GM23248 (cell line): ENCODE data around the gene ZNF526. TPM values are rescaled to one million over a fixed set of nuclear protein-coding genes. Genes with fewer than 3 reads are reported as not detected.

Experiments used
- DNase-seq: peaks from one replicate; pipeline ENCODE4 v3.0.0-alpha.2; 2015
- H2AFZ ChIP-seq: fragments of 200-600 bp; sonication (generic); 2 replicates; pipeline ENCODE4 v1.6.1; 2016; ENCODE audit warnings: antibody characterized with exemption
- H3F3A ChIP-seq: fragments of 200-600 bp; sonication (generic); 2 replicates; pipeline ENCODE4 v1.6.1; 2016; ENCODE audit warnings: mild to moderate bottlenecking, antibody characterized with exemption, mixed run types; ENCODE audit not compliant: insufficient read depth
- H3K27ac ChIP-seq: fragments of 200-600 bp; sonication (generic); 2 replicates; pipeline ENCODE4 v1.5.1; 2016; ENCODE audit warnings: mild to moderate bottlenecking
- H3K27me3 ChIP-seq: fragments of 200-600 bp; sonication (generic); replicated peaks from 2 replicates; pipeline ENCODE4 v1.6.1; 2016; ENCODE audit warnings: mild to moderate bottlenecking; ENCODE audit not compliant: insufficient read depth
- H3K36me3 ChIP-seq: fragments of 200-600 bp; sonication (generic); 2 replicates; pipeline ENCODE4 v1.6.1; 2016; ENCODE audit warnings: low read depth, mild to moderate bottlenecking
- H3K4me1 ChIP-seq: fragments of 200-600 bp; sonication (generic); 2 replicates; pipeline ENCODE4 v1.6.1; 2016; ENCODE audit warnings: mild to moderate bottlenecking; ENCODE audit not compliant: insufficient read depth
- H3K4me2 ChIP-seq: fragments of 200-600 bp; sonication (generic); one replicate; pipeline ENCODE4 v1.6.1; 2016; ENCODE audit warnings: mild to moderate bottlenecking; ENCODE audit not compliant: unreplicated experiment
- H3K4me3 ChIP-seq: fragments of 200-600 bp; sonication (generic); 2 replicates; pipeline ENCODE4 v1.5.1; 2016; ENCODE audit warnings: mild to moderate bottlenecking
- H3K79me2 ChIP-seq: fragments of 200-600 bp; sonication (generic); 2 replicates; pipeline ENCODE4 v1.6.1; 2016; ENCODE audit warnings: mild to moderate bottlenecking; ENCODE audit not compliant: insufficient read depth
- H3K9ac ChIP-seq: fragments of 200-600 bp; sonication (generic); 2 replicates; pipeline ENCODE4 v1.6.1; 2016; ENCODE audit warnings: mild to moderate bottlenecking
- H3K9me2 ChIP-seq: fragments of 200-600 bp; sonication (generic); 2 replicates; pipeline ENCODE4 v1.6.1; 2016; ENCODE audit warnings: mixed run types, mild to moderate bottlenecking, moderate library complexity; ENCODE audit not compliant: insufficient read depth
- H3K9me3 ChIP-seq: fragments of 200-600 bp; sonication (generic); one replicate; pipeline ENCODE4 v1.6.1; 2017; ENCODE audit warnings: low read depth
- H4K20me1 ChIP-seq: fragments of 200-600 bp; sonication (generic); 2 replicates; pipeline ENCODE4 v1.6.0; 2016; ENCODE audit not compliant: insufficient read depth
- EZH2 ChIP-seq: fragments of 200-600 bp; sonication (generic); IDR thresholded peaks from 2 replicates; pipeline ENCODE4 v1.6.1; 2018; ENCODE audit warnings: antibody characterized with exemption, mild to moderate bottlenecking; ENCODE audit not compliant: insufficient read depth, poor library complexity, severe bottlenecking
- EZH2phosphoT487 ChIP-seq: fragments of 200-600 bp; sonication (generic); IDR thresholded peaks from 2 replicates; pipeline ENCODE4 v1.6.1; 2018; ENCODE audit warnings: antibody characterized with exemption, moderate library complexity, mild to moderate bottlenecking, low read depth; ENCODE audit not compliant: insufficient read depth
- WGBS, 2 experiments: methylation state at CpG; one replicate each; pipeline ENCODE4 v1.1.6; 2015 to 2017; ENCODE audit warnings: low lambda C conversion rate in 2 of 2, low coverage in 1 of 2; ENCODE audit errors: missing lambda C conversion rate in 2 of 2; 5-methylcytosine and 5-hydroxymethylcytosine counted together
- in situ Hi-C: fragments of 300-500 bp; cut with MboI; formaldehyde crosslinking; loops from 2 replicates; pipeline ENCODE4 v1.15.0; 2020
- polyA plus RNA-seq: library from polyadenylated mRNA; unstranded; fragments of >200 nt; fragmentation: Nextera tagmentation; extraction: Ambion mirVana; gene quantifications from 2 replicates; pipeline ENCODE4 v1.2.1, GENCODE V29; 2016
- total RNA-seq: library from RNA; depleted of rRNA; stranded (reverse); fragments of >200 nt; shearing (Covaris generic); gene quantifications from 2 replicates; pipeline ENCODE4 v1.2.3, GENCODE V29; 2014

ZNF526 gene
- total and polyA plus RNA-seq, 2 experiments from 2014 or later = 7.8 to 10.2 TPM

DNA sequence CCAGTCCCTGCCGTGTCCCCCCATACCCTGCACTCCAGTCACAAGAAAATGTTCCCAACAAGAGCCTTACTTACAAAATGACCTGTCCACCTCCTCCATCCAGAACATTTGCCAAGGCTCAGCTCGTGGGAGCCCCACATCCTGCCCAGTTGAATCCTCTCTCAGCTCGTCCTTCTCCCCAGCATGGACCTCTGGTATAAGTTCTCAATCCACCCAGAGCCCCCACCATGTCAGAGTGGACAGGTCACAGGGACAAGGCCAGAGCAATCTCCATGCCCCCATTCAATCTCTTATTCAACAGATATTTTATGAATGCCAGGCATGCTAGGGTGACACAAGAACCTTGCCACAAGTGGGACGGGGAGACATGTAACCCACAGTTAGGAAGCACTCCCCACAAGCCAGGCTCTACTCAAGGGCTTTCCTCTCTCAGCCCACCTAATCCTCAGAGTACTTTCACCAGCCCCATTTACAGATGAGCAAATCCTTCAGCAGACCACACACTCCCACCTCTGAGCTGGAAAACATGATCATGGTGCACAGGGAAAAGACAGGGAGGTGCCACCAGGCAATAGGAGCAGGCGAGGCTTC is 17.7 kb upstream of the ZNF526 start:
- no peak overlapping the region for H3K9ac ChIP-seq
- H3K27me3 ChIP-seq = no peaks in the 10 kb centered on the region
- no peak overlapping the region for H2AFZ ChIP-seq
- TF ChIP-seq EZH2 = no peak
- no peak for TF ChIP-seq EZH2phosphoT487
- H3K9me3 ChIP-seq = no peaks in the 10 kb centered on the region
- peaks cover 29% of the 10 kb centered on the region for H3K4me1 ChIP-seq
- WGBS, 2 experiments = 88 to 89% methylated on average over 5 of the region's 5 CpGs
- no peak overlapping the region for H3K4me2 ChIP-seq
- H3F3A ChIP-seq = peaks cover 23% of the 10 kb centered on the region
- H3K9me2 ChIP-seq = no peaks in the 10 kb centered on the region
- peaks cover 37% of the 10 kb centered on the region for H3K79me2 ChIP-seq
- H3K4me3 ChIP-seq = no peak overlapping the region
- H3K36me3 ChIP-seq = peaks cover 11% of the 10 kb centered on the region; the same call in 1 of the 2 replicates
- in situ Hi-C loops = no loop called here
- no peak overlapping the region for H3K27ac ChIP-seq
- no peaks in the 10 kb centered on the region; the same call in 1 of the 2 replicates for H4K20me1 ChIP-seq
- no peak for DNase-seq

DNA sequence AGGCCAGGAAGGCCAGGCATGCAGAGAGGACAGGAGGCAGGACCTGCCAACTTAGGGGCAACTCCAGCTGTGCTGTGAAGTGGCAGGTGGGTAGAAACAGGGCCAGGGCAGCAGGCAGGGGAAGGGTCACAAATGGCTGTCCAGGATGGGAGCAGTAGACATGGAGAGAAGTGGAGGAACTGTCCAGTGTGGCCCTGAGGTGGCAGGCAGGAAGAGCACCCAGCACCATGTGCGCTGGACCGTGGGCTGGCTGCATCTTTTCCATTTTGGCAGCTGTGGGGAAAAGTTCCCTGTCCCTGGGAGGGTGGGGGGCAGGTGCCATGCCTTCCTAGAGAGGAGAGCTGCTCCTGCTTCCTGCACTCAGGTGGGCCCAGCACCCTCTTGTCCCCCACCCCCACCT is 16.4 kb upstream of the ZNF526 start:
- WGBS, 2 experiments = 90 to 100% methylated on average over 2 of the region's 2 CpGs
- H3K9ac ChIP-seq = no peak overlapping the region
- TF ChIP-seq EZH2 (no peak), EZH2phosphoT487 (no peak)
- H3K4me1 ChIP-seq = peaks cover 41% of the 10 kb centered on the region
- H3K4me2 ChIP-seq = no peak overlapping the region
- no peak for DNase-seq
- H3K79me2 ChIP-seq = peaks cover 37% of the 10 kb centered on the region
- H3F3A ChIP-seq = peaks cover 25% of the 10 kb centered on the region
- no peak overlapping the region for H3K4me3 ChIP-seq
- H3K9me3 ChIP-seq = no peaks in the 10 kb centered on the region
- peaks cover 9% of the 10 kb centered on the region; the same call in 1 of the 2 replicates for H3K36me3 ChIP-seq
- H2AFZ ChIP-seq = no peak overlapping the region
- in situ Hi-C loops = no loop called here
- no peaks in the 10 kb centered on the region; the same call in 1 of the 2 replicates for H4K20me1 ChIP-seq
- H3K27ac ChIP-seq = no peak overlapping the region
- H3K9me2 ChIP-seq = no peaks in the 10 kb centered on the region
- H3K27me3 ChIP-seq = no peaks in the 10 kb centered on the region

DNA sequence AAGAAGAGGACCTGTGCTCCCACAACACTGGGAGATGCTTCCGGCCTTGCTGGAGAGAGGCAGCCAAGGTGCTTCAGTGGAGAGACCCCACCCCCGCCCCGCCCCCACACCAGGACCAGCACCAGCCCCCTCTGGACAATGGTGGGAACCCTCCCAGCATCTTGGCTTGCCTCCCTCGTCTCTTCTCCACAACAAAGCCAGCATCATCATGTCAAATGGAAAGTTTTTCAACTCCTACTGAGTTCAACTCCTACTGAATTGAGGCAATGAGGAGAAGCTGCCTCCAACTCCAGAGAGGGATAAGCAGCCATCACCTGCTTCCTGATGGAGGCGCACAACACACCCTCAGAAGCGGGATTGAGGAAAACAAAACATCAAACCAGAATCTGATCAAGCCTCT is 15.4 kb upstream of the ZNF526 start:
- no peak for TF ChIP-seq EZH2
- no peak for TF ChIP-seq EZH2phosphoT487
- no peaks in the 10 kb centered on the region for H3K9me3 ChIP-seq
- H3K36me3 ChIP-seq = peaks cover 10% of the 10 kb centered on the region; the same call in 1 of the 2 replicates
- peaks cover 25% of the 10 kb centered on the region for H3F3A ChIP-seq
- H3K9ac ChIP-seq = no peak overlapping the region
- DNase-seq = no peak
- no peaks in the 10 kb centered on the region; the same call in 1 of the 2 replicates for H4K20me1 ChIP-seq
- 71 to 76% methylated on average over 5 to 6 of the region's 6 CpGs for WGBS, 2 experiments
- peak overlapping the region; percentile 60; the same call in 1 of the 2 replicates for H3K27ac ChIP-seq
- H3K27me3 ChIP-seq = no peaks in the 10 kb centered on the region
- no peaks in the 10 kb centered on the region for H3K9me2 ChIP-seq
- no peak overlapping the region for H3K4me3 ChIP-seq
- peaks cover 37% of the 10 kb centered on the region for H3K79me2 ChIP-seq
- H3K4me1 ChIP-seq = peaks cover 41% of the 10 kb centered on the region
- H3K4me2 ChIP-seq = no peak overlapping the region
- no peak overlapping the region for H2AFZ ChIP-seq
- in situ Hi-C loops = no loop called here

DNA sequence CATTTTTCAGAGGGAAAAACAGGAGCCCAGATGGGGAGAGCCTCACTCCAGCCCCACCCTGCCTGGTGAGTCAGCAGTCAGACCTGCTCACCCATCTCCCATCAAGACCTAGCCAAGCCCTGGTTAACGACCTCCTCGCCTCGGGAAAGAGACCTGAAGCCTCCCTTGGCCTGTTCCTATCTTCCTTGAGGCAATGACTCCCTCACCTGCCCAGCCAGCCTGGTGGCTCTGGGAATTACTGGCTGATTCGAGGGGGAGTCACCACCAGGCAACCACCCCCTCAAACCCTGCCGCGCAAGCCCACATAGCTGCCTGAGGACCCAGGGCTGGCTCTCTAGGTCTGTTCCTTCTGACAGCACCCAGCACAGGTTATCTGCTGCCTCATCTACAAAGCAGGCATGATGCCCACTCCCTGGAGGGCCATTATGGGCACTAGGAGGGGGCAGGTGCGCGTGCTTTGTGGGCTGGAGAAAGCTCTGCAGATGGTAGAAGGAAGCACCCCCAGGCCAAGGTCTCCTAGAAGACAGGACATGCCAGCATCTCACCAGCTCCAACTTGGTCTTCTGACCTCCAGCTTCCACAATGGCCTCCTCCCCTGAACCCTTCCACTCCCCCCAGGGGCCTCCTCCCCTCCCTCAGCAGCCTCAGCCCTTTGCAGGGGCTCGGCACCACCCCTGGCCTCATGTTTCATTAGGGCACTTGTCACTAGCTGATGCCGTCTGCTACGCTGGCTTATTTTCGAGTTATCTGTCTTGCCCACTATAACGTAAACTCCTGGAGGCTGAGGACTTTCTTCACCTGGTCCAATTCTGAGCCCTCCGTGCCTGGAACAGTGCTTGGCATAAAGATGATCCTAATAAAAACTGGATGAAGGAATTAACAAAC is 13.0 kb upstream of the ZNF526 start:
- H3K9ac ChIP-seq = no peak overlapping the region; the same call in 1 of the 2 replicates
- H3K9me3 ChIP-seq = no peaks in the 10 kb centered on the region
- in situ Hi-C loops = no loop called here
- TF ChIP-seq EZH2 = no peak
- no peak for TF ChIP-seq EZH2phosphoT487
- peaks cover 49% of the 10 kb centered on the region for H3K79me2 ChIP-seq
- H3K36me3 ChIP-seq = peaks cover 13% of the 10 kb centered on the region; the same call in 1 of the 2 replicates
- H3F3A ChIP-seq = peaks cover 25% of the 10 kb centered on the region
- no peaks in the 10 kb centered on the region for H4K20me1 ChIP-seq
- peak overlapping the region; percentile 53 for H3K4me2 ChIP-seq
- peaks cover 41% of the 10 kb centered on the region for H3K4me1 ChIP-seq
- WGBS, 2 experiments = 76% methylated on average over 14 of the region's 14 CpGs
- H3K27ac ChIP-seq = peak overlapping the region; percentile 60
- H3K9me2 ChIP-seq = no peaks in the 10 kb centered on the region
- DNase-seq = peak; percentile 71
- no peak overlapping the region for H2AFZ ChIP-seq
- H3K4me3 ChIP-seq = no peak overlapping the region
- H3K27me3 ChIP-seq = no peaks in the 10 kb centered on the region
